OCI-M2 (cell line): ENCODE data around the gene LMF1.

Experiments
- DNase-seq: peaks from one replicate; lab custom pipeline; 2025; ENCODE audit not compliant: unreplicated experiment; lab: John Stamatoyannopoulos, UW

Gene LMF1

DNA sequence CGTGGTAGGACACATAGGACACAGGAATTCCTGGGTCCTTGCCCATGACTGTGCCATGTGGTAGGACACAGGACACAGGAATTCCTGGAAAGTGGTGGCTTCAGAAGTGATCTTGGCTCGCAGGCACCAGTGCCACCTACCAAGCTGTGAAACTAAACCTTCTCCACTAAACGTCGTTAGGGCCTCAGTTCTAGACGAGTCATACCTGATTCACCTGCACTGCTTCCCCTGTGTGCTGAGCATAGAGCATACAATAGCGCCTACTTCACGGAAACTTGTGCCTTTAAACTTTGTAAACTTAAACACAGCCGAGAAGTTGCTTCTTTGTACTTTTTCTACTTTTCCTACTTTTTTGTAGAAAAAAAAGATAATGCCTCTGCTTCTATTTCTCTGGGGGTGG lies 15.6 kb upstream of the LMF1 start:
- no peak for DNase-seq

DNA sequence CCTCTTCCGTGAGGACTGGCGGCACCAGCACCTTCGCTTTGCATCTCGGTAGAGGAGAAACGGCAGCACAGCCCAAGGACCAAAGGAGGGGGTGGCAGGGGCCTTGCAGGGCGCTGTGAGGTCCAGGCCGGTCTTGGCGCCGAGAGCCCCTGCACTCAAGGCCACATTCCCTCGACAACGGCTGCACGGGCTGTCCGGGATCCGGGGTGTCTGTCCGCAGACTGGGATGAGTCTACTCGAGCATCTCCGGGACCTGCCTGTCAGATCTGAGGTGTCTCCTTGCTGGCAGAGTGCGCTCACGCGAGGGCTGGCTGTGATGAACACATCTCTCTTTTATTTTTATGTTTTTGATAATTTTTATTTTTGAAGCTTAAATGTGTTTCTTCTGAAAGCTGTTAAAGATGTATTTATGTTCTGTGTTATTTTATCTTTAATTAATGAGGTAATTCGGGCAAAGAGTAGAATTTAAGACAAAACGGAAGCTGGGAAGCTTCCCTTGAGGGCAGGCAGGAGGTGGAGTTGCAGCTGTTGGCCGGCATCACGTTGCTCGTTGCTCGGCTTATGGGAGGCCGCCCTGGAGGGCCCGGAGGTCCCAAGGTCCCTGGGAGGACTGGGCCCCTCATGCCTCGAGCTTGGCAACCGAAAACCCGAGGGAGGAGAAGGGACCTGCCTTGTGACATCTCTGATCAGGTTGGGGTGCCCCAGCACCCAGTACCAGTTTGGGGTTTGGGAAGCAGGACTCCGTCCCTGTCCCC lies 15.0 kb upstream of the LMF1 start:
- no peak for DNase-seq

DNA sequence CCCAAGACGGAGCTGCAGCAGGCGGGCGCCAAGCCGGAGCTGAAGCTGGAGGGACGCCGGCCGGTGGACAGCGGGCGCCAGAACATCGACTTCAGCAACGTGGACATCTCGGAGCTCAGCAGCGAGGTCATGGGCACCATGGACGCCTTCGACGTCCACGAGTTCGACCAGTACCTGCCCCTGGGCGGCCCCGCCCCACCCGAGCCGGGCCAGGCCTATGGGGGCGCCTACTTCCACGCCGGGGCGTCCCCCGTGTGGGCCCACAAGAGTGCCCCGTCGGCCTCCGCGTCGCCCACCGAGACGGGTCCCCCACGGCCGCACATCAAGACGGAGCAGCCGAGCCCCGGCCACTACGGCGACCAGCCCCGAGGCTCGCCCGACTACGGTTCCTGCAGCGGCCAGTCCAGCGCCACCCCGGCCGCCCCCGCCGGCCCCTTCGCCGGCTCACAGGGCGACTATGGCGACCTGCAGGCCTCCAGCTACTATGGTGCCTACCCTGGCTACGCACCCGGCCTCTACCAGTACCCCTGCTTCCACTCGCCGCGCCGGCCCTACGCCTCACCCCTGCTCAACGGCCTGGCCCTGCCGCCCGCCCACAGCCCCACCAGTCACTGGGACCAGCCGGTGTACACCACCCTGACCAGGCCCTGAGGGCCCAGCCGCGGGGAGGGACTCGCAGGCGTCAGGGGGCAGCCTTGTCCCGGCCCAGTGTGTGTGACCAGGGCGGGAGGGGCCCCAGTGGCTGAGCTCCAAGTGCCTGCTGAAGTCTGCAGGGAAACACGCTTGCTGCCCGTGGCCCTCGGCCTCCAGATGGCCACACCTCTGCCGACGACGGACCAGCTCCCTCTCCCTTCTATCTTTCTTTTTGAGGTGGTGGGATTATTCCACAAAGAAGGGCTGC lies 14.2 kb upstream of the LMF1 start:
- no peak for DNase-seq

DNA sequence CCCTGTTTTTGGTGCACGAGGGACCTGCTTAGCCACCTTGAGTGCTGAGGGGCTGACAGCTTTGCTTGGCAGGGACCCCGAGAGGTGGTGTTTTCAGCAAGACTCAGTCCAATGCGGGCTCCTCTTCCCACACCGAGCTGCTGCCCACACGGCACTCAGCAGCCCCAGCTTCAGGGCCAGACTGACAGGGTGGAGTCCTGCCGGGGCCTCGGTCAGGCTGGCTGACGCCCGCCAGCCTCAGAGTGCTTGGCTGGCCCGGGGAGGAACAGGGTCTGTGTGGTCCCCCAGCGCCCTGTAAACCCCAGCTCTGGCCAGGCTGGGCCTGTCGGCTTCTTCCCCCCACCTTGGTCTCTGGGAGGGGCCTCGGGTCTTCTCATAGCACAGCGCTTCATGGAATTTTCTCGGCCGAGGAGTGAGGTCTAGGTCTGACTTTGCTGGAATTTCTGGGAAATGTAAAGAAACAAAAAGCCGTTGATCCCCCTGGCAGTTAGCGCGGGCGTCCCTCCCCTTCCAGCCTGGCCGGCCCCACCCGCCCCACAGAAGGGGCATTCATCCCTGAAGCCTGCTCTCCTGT lies 13.4 kb upstream of the LMF1 start:
- DNase-seq = no peak

DNA sequence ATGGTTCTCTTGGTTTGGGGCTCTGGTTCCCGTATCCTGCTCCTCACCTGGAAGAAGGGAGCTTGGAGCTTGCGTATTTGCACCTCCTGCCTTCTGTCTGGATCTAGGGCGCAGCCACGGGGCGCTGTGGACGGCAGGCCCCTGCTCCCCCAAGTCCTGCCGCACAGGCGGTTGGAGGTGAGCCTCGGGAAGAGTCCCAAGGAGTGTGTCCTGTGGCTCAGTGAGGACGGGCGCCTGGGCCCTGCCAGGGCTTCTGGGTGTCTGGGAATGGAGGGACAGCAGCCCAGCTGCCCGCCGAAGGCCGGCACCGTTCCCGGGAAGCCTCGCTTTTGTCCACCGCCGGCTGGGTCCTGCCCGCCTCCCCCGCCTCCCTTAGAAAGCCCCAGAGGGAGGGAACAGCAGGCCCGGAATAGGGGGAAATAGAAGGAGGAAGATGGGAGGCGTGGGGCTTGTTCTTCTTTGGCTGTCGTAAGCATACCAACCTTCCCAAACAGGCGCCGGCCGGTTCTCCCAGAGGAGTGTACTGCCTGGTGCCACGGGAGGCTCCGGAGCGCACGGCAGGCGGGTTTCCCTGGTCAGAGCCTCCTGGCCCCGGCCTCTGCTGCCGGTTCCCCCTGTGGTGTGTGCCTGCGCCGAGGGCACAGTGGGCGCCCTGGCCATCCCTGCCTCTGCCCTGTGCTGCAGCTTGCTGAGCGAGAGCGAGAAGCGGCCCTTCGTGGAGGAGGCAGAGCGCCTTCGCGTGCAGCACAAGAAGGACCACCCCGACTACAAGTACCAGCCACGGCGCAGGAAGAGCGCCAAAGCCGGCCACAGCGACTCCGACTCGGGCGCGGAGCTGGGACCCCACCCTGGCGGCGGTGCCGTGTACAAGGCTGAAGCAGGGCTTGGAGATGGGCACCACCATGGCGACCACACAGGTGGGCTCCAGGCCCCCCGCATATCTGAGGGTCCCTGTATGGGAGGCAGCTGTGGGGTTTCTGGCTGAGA lies 12.6 kb upstream of the LMF1 start:
- DNase-seq = no peak

DNA sequence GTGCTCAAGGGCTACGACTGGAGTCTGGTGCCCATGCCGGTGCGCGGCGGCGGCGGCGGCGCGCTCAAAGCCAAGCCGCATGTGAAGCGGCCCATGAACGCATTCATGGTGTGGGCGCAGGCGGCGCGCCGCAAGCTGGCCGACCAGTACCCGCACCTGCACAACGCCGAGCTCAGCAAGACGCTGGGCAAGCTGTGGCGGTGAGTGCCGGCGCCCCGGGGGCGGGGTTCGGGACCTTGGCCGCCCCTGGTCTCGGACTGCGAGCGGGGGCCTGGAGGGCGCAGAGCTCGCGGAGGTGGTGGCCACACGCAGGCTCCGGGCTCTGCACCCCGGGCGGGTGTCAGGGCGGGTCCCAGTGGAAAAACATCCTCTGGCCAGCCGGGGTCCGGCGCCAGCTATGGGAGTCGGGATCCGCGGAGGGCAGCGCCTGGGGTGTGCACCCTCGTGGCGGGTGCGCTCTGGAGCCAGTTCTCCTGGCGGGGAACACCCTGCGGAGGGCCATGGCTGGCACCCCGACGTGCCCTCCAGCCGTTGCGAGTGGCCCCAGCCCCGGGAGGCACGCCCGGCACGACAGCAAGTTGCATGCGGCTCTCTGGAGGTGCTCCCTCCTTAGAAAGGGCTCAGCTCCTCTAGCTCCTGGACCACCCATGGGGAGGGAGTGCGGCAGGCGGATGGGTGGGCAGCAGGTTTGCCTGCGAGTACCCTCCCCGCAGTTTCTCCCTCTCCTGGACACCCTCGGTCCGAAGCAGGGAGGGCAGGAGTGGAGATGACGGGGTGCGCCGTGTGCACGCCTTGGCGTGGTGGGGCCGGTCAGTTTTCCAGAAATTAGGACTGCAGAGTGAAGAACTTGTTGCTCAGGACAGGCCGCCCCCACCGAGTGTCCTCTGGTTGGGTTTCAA lies 11.6 kb upstream of the LMF1 start:
- DNase-seq = no peak

DNA sequence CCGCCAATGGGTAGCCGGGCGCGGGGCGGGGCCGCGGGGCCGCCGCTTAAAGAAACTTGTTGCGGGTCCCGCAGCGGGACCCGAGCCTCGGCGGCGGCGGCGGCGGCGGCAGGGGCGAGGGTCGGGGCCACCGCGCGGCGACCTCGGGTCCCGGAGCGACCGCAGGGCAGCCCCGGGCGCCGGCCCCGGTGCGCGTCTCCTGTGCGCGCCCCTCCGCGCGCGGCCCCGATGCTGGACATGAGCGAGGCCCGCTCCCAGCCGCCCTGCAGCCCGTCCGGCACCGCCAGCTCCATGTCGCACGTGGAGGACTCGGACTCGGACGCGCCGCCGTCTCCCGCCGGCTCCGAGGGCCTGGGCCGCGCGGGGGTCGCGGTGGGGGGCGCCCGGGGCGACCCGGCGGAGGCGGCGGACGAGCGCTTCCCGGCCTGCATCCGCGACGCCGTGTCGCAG lies 10.9 kb upstream of the LMF1 start, which contains the start of gene SOX8:
SOX8 (plus strand) TSS at position 76 of the 450 bp plus-strand sequence; CDS start at position 229, 153 bp downstream.
- DNase-seq = no peak

DNA sequence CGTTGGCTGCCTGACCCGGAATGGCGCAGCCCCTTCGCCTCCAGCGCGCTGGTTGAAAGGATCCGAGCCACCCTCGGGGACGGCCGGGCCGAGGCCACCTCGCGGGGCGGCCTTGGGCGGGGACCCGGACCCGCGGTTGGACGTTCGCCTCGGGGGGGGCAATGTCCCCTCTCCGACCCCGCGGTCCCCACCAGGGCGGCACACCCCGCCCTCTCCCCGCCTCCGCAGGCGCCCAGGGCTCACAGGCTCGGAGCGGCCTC lies 9.7 kb upstream of the LMF1 start:
- no peak for DNase-seq

DNA sequence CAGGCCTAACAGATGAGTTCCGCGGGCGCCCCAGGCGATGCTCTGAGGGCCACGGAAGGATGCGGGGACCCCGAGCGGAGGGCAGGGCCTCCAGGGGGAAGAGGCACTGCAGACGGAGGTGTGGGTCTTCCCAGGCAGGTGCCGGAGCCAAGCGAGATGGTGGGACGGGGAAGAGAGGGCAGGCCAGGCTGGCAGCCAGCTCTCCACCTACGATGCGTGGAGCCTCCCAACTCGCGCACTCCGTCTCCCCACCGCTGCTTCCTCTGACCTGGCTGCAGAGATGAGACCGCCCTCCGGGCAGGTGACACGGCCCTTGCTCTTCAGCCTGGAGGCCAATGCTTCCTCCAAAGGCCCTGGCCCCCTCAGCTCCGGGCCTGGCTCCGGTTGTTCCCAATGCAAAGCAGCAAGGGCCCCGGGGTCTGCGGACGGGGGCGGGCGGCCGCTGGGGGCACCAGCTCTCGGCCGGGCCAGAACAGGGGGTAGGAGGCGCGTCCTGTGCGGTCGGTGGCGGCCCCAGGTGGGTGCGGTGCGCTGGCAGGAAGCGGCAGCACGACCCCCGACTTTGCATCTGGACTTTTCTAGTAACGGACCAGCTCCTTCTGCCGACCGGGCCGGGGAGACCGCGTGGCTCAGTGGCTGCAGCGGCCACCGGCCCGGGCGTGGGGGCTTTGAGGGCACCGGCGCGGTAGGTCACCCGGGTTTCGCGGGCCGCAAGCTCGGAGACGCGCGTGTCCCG lies 9.2 kb upstream of the LMF1 start:
- DNase-seq = no peak

DNA sequence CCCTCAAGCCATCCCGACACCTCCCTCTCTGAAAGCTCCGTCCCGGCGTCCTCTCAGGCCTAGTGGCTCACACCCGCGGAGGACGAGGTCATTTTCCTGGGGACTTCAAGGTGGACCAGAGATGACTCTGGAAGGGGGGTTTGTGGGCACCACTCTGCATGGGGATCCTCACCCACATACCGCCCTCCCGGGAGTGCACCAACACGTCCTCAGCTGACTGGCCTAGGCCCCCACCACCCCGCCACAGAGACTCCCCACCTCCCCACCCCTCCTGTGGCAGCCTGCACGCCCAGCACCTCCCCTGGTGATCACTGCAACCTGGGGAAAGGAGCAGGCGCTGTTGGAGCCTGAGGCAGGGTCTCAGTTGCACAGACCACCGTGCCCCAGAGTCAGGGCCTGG lies 8.4 kb upstream of the LMF1 start:
- no peak for DNase-seq

DNA sequence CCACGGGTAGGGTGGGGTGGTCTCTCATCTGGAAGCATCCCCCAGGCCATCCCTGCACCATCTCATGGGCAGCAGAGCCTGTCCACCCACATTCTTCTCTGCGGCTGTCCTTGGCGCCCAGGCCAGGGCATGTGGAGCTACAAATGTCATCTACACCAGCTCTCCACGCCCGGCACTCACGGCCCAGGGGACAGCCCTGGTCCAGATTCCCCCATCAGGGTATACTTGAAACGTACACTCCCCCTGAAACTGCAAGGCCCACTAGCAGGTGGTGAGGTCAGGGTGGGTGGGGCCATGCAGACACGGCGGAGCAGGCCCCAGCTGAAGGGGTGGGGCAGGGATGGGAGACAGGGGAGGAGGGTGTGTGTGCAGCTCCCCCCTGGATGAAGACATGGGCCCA lies 7.6 kb upstream of the LMF1 start:
- DNase-seq = no peak

DNA sequence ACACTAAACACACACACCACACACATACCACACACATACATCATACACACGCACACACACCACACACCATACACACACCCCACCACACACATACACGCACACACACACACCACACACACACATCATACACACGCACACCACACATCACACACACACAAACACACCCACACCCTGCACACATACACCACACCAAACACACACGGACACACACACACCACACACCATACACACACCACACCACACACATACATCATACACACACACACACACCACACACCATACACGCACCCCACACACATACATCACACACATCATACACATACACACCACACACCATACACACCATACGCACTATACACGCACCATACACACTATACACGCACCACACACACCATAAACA lies 7.1 kb upstream of the LMF1 start:
- DNase-seq = no peak

DNA sequence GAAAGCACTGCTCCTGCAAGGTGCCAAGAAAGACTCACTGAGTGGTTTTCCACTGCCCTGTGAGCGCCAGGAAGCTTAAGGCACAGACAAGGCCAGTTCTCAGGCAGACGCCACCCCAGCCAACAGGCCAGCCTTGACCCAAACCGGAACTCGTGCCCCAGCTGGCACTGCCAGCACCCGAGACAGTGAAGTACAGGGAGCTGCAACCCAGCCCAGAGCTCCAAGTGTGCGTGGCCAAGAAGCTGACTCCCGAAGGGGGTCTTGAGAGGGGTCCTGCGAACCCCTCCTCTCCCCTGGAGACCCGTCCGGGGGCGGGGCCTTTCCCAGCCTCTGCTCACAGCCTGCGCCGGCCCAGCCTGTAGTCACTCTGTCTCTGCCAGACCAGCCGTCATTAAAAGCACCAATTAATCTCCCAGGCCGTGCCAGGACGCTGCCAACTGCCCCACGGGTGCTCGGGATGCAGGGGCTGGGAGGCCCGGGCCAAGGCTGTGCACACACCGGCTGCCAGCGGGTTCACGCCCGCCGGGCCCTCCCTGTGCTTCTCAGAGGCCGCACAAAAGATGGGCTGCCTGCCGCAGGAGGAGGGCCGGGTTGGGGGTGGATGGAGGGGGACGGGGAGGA lies 6.4 kb upstream of the LMF1 start:
- DNase-seq = no peak

DNA sequence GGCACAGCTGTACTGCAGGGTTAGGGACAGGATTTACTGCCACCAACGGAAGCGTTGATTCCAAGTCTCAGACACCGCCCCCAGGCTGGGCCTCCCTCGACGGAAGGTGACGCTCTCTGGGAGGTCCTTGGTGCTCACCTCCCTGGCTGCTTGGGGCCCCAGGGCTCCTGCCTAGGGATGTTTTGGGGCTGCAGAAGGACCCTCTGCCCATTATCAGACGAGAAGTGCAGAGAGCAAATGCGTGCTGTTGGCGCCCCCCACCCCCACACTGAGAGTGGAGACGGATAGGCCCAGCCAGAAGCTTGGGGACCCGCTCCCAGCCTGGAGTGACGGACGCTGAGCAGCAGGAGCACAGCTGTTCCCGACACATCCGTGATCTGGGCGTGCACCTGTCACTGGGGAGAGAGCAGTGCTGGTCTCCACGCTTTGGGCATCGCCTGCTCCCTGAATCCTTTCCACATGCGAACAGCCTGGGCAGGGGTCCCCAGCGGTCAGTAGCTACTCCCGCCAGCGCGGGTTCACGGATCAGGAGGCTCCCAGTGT lies 5.7 kb upstream of the LMF1 start:
- DNase-seq = no peak

DNA sequence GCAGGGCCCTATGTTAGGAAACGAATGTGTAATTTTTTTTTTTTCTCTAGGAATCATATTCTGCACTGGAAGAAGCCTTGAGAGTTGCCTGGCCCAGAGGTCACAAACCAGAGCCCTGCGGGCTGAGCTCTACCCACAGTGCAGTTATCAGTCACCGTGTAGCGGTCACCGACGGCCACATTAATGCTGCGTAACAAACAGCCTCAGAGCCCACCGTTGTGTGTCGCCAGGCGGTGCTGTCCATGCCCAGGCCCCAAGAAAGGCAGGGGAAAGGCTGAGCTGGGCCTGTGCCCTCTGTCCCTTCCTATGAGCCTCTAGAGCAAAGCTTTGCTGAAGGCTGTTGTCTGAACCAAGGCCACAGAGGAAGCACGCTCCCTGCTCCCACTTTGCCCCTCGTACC lies 4.5 kb upstream of the LMF1 start:
- DNase-seq = no peak

DNA sequence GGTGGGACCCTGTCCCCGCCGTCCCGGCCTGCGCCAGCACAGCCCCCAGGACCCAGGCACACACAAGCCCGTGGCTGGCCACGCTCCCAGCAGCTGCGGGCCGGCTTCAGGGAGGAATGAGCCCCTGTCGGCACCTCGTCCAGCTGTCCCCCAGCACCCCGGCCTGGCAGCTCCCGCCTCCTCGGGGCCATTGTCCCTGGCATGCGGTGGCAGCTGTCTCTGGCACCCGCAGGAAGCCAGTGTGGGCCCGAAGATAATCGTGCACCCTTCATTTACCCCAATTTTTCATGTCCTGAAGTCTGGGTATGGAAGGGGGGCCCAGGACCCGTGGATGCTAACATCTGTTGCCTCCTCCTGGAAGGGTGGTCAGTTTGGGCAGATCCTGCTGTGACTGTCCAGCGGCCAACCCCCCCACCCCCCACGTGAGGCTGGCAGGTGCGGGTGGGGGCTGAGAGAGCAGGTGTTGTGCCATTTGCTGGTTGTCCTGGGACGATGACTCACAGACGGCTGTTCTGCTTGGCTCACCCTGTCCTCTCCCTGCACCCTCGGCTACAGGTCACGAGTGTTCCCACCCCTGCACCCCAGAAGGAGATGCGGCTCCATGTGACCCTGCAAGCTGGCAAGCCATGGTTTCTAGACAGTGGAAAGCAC lies 4.0 kb upstream of the LMF1 start:
- no peak for DNase-seq

DNA sequence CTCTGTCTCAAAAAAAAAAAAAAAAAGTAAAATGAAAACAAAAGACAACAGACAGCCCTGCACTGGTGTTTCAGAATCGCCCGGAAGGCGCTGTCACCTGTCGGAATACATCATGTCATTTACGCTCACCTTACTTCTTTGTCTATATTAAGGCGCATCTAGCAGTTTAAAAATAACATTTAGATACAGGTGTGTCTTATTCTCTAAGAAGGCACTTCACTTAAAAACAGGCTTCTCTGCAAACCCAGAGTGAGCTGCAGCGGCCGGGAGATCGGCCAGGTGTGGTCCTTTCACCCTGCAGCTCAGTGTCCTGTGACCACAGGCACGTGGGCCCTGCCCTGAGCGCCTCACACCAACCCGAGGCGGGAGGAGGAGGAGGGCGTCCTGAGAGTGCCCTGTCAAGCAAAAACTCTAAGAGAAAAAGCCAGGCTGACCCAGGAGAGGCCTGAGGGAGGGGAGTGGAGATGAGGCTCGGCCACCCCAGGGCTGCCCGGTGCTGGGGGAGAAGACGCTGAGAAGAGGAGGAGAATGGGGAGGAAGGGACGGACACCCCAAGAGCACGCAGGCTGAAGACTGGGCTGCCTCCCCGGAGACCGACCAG lies 3.3 kb upstream of the LMF1 start:
- no peak for DNase-seq

DNA sequence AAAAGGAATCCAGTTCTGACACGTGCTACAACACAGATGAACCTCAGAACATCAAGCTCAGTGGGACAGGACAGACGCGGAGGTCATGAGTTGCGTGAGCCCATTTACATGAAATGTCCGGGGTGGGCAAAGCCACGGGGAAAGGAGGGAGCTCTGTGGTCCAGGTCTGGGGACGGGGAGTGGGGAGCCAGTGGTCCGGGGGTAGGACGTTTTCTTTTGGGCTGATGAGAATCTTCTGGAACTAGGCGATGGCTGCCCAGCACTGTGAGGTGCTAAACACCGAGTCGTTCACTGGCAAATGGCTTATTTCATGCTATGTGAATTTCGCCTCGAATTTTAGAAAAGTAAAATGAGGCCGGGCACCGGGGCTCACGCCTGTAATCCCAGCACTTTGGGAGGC lies 2.6 kb upstream of the LMF1 start:
- no peak for DNase-seq
